Breast epithelium (tissue), 3 donors: Measurements from ENCODE around the gene POLR2J3.
"Not testable (repeated sequence)": the region's sequence is repeated elsewhere in the genome, so short reads cannot be mapped to it uniquely, and the experiment has no call there.

Experiments used
- POLR2A ChIP-seq: fragments of 450-650 bp; IDR thresholded peaks from one replicate; pipeline ENCODE4 v1.6.1; 2016; ENCODE audit warnings: antibody characterized with exemption, mild to moderate bottlenecking, moderate library complexity
- TF ChIP-seq, protein P1 (sequence below), 3 donors: fragments of 450-650 bp; IDR thresholded peaks; one replicate each; pipeline ENCODE4 v1.5.1; 2016 to 2017; ENCODE audit warnings: antibody characterized with exemption in 3 of 3, mild to moderate bottlenecking in 3 of 3, moderate library complexity in 3 of 3

- TF ChIP-seq POLR2A = not testable (repeated sequence)
- TF ChIP-seq, protein P1, sequence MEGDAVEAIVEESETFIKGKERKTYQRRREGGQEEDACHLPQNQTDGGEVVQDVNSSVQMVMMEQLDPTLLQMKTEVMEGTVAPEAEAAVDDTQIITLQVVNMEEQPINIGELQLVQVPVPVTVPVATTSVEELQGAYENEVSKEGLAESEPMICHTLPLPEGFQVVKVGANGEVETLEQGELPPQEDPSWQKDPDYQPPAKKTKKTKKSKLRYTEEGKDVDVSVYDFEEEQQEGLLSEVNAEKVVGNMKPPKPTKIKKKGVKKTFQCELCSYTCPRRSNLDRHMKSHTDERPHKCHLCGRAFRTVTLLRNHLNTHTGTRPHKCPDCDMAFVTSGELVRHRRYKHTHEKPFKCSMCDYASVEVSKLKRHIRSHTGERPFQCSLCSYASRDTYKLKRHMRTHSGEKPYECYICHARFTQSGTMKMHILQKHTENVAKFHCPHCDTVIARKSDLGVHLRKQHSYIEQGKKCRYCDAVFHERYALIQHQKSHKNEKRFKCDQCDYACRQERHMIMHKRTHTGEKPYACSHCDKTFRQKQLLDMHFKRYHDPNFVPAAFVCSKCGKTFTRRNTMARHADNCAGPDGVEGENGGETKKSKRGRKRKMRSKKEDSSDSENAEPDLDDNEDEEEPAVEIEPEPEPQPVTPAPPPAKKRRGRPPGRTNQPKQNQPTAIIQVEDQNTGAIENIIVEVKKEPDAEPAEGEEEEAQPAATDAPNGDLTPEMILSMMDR (IDR thresholded peaks at IDR 0.05) = not testable (repeated sequence)
These were observed 27.1 kb downstream of the POLR2J3 start for GRCh38 chr7:102545288-102545687.
